NK-92 (cell line): ENCODE data around the gene SYNGAP1.
A peak's percentile ranks its signal among the peaks of the same experiment; 100 is the strongest.
"Not testable (repeated sequence)": the region's sequence is repeated elsewhere in the genome, so short reads cannot be mapped to it uniquely, and the experiment has no call there.

ENCODE experiments used
- DNase-seq: peaks from one replicate; lab custom pipeline; 2025; ENCODE audit not compliant: unreplicated experiment; lab: John Stamatoyannopoulos, UW

Gene SYNGAP1

DNA sequence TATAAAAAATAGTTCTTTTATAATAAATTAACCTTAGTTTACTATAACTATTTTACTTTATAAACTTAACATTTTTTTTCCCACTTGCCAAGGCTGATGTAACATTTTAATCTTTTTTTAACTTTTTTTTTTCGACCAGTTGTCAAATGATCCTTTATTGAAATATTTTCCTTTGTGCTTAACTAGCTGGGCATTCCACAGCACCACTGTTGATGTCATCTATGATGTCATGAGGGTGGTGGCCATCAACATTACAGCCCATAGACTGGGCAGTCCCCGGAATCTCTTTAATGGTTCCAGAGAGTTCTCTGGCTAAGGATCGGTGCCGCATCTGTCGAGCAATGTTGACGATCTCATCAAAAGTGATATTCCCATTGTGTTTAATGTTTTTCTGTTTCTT, 20.0 kb upstream of the SYNGAP1 start:
- DNase-seq: not testable (repeated sequence)

DNA sequence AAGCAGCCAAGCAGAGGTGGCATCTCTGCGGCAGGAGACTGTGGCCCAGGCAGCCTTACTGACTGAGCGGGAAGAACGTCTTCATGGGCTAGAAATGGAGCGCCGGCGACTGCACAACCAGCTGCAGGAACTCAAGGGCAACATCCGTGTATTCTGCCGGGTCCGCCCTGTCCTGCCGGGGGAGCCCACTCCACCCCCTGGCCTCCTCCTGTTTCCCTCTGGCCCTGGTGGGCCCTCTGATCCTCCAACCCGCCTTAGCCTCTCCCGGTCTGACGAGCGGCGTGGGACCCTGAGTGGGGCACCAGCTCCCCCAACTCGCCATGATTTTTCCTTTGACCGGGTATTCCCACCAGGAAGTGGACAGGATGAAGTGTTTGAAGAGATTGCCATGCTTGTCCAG, 15.0 kb upstream of the SYNGAP1 start:
- DNase-seq: no peak

DNA sequence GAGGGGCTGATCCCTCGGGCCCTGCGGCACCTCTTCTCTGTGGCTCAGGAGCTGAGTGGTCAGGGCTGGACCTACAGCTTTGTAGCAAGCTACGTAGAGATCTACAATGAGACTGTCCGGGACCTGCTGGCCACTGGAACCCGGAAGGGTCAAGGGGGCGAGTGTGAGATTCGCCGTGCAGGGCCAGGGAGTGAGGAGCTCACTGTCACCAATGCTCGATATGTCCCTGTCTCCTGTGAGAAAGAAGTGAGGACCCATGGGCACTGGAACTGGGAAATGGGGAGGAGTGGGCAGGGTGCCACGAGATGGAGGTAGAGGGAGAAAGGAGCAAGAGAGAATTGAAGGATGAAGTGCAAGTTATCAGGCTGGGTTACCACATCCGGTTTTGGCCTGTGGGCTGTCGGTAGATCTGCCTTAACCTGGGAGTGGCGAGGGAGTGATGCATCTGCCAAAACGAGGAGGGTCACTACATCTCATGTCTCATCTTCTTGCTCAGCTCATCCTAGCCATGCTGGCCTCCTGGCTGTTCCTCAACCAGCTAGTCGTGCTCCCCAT, 14.4 kb upstream of the SYNGAP1 start:
- no peak for DNase-seq

DNA sequence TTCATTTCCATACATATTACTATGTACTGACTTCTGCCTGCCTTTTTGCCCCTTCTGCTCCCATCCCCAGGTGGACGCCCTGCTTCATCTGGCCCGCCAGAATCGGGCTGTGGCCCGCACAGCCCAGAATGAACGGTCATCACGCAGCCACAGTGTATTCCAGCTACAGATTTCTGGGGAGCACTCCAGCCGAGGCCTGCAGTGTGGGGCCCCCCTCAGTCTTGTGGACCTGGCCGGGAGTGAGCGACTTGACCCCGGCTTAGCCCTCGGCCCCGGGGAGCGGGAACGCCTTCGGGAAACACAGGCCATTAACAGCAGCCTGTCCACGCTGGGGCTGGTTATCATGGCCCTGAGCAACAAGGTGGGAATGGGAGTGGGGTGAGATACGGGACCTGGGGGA, 13.7 kb upstream of the SYNGAP1 start:
- no peak for DNase-seq

DNA sequence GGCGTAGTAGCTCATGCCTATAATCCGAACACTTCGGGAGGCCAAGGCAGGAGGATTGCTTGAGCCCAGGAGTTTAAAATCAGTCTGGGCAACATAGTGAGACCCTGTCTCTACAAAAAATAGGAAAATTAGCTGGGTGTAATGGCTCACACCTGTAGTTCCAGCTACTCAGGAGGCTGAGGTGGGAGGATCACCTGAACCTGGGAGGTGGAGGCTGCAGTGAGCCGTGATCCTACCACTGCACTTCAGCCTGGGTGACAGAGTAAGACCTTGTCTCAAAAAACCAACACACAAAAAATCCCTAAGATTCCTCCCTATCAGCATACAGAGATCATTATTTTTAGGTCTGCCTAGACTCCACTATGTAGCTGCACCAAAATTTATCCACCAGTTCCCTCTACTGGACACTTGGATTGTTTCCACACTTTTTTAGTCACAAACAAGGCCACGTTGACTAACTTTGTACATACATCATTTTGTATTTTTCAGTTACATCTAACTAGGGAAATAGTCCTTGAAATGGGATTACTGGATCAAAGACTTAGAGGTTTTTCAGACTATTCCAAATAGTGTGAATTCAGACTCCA, 12.6 kb upstream of the SYNGAP1 start:
- DNase-seq: no peak

DNA sequence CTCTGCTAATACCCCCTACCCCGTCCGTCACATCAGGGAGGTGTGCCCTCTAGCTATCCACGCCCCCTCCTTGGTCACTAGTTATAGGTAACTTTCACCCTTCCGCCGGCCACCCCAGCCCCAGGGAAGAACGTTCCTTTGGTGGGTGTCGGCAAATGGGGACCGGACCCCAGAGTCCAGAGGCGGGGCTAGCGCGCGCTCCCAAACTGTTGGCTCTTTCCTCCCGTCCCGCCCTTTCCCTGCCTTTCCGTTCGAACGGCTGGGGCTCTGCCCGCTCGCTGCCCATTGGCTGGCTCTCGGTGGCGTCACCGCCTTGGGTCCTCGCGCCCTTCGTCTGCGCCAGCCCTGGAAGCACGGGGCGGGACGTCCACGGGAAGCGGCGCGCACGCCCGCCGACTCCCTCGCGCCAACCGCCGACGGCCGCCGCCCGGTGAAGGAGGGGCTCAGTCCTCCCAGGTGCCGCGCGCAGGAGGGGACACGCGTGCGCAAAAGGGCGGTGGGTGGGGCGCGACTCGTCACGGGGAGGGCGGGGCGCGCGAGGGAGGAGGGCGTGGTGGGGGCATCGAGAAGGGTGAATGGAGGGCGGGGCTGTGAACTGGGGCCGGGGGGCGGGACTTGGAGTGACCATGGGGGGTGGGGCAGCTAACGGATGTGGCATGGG, 9.7 kb upstream of the SYNGAP1 start:
- DNase-seq: peak; percentile 99

DNA sequence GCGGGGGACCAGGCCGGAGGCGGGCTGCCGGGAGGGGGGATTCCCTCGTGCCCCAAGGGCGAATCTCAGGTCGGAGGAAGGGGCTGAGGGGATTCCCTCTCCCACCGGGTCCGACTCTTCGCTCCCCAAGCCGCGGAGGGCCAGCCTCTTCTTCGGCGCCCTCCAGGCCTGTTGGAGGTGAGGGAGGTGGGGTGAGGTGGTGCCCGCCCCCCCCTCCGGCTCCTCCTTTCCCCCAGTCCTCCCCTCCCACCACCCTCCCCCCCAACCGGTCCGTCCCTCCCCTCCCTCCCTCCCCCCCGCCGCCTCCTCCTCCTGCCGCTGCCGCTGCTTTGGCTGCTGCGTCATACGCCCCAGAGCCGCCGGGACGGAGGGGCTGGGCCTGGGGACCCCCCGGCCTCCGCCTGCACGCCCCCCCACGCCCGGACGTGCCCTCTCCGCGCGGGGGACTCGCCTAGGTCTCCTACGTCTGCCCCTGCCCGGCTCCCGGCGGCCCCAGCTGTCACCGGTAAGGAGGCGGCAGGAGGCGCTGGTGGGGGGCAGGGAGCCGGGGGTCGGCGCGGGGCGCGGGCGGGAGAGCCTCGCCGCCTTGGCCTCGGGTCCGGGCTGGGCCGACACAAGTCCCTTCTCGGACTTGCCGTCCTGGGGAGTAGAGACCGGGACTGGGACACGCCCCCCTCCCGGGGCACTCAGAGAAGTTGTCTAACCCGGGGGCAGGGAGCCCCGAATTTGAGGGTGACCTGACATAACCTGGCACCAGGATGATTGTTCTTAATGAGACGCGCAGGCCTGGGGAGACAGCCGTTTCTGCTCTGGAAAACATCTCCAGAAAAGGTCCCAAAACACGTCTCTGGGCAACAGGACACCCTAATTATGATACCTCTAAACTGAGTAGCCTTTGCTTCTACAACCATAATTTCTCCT, 8.9 kb upstream of the SYNGAP1 start, which contains the start of gene PHF1:
Gene PHF1, plus strand, starts transcription at position 304 of the 921 bp plus-strand sequence. CDS start 1,250 bp downstream, outside the sequence.
- no peak for DNase-seq

DNA sequence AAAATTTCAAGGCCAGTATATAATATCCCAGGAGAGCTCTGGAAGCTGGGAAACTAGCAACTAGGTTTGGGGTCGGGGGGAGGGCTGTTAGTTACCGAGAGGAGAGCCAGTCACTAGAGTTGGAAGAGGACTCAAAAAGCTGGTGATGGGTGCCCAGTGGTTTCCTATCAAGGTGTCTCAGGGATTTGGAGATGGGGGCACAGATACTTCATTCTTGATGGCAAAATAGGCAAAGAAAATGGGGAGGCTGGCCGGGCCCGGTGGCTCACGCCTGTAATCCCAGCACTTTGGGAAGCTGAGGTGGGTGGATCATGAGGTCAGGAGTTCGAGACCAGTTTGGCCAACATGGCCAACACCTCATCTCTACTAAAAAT, 8.2 kb upstream of the SYNGAP1 start:
- no peak for DNase-seq

DNA sequence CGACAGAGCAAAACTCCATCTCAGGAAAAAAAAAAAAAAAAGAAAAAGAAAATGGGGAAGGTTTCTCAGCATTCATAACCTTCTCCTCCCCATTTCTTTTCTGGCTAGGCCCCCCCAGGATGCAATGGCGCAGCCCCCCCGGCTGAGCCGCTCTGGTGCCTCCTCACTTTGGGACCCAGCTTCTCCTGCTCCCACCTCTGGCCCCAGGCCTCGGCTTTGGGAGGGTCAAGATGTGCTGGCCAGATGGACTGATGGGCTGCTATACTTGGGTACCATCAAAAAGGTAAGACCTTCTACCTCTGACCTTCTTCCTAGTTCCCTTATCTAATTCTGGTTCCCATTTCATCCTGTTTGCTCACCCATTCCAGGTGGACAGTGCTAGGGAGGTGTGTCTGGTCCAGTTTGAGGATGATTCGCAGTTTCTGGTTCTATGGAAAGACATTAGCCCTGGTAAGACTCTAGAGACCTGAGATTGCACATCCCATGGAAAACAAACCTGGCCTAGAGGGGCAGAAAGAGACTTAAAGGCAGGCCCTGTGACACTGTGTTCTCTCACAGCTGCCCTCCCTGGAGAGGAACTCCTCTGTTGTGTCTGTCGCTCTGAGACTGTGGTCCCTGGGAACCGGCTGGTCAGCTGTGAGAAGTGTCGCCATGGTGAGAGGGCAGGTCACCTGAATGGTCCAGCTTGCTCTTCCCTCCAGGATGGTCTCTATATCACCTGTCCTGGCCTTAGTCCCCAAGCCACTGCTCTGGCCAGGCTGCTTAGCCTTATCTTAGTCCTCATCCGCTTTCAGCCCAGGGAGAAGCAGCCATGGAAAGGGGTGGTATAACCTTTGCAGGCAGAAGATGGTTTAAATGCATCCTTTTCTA, 7.5 kb upstream of the SYNGAP1 start:
- no peak for DNase-seq

DNA sequence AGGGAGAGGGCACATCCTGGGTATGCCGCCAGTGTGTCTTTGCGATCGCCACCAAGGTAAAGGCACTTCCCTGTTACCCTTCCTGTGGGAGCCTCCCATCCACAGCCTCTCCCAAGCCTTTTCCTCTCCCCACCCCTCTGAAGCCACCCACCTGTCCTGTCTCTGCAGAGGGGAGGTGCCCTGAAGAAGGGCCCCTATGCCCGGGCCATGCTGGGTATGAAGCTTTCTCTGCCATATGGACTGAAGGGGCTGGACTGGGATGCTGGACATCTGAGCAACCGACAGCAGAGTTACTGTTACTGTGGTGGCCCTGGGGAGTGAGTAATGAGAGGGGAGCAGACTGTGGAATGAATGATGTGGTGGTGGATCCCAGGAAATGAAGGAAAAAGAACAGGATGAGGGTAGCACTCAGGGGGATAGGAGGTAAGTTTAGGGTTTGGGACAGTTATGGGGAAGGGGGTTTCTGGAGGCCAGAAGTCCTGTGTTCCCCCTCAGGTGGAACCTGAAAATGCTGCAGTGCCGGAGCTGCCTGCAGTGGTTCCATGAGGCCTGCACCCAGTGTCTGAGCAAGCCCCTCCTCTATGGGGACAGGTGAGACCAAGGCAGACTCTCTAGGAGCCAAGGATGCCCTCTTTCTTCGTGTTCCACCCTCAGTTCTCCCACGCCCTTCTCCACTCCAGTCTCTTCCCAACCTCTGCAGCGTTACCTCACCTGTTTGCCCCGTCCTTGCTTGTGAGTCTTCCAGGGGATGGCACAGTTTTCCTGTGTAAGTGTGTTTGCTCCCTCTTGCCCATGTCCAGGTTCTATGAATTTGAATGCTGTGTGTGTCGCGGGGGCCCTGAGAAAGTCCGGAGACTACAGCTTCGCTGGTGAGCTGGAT, 6.4 kb upstream of the SYNGAP1 start:
- DNase-seq: no peak

DNA sequence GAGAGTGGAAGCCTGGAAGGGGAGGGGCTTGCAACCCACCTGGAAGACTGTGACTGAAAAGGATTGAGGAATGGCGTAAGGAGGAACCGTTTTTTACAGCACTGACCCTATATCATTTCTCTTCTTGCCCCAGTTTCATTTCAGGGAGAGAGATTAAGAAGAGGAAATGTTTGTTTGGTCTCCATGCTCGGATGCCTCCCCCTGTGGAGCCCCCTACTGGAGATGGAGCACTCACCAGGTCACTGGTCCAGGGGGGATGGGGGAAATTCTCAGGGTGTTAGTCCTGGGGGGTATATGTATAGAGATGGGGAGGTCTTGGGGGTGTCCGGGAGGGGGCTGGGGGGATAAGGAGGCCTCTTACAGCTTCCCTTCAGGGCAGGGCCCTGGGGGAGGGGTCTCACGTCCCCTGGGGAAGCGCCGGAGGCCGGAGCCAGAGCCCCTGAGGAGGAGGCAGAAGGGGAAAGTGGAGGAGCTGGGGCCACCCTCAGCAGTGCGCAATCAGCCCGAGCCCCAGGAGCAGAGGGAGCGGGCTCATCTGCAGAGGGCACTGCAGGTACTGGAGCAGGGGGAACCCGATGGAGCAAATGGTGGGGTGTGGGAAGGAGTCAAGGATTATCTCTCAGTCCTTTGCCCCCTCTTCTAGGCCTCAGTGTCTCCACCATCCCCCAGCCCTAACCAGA, 5.1 kb upstream of the SYNGAP1 start:
- no peak for DNase-seq

DNA sequence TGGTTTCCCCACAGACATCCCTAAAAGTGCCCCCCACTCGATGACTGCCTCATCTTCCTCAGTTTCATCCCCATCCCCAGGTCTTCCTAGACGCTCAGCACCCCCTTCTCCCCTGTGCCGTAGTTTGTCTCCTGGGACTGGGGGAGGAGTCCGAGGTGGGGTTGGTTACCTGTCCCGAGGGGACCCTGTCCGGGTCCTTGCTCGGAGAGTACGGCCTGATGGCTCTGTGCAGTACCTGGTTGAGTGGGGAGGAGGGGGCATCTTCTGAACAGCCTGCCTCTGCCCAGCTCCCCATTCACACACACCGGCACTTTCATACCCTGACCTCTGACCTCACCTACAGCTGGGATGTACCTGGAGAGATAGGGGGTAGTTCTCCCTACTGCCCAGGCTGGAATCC, 4.0 kb upstream of the SYNGAP1 start:
- no peak for DNase-seq

DNA sequence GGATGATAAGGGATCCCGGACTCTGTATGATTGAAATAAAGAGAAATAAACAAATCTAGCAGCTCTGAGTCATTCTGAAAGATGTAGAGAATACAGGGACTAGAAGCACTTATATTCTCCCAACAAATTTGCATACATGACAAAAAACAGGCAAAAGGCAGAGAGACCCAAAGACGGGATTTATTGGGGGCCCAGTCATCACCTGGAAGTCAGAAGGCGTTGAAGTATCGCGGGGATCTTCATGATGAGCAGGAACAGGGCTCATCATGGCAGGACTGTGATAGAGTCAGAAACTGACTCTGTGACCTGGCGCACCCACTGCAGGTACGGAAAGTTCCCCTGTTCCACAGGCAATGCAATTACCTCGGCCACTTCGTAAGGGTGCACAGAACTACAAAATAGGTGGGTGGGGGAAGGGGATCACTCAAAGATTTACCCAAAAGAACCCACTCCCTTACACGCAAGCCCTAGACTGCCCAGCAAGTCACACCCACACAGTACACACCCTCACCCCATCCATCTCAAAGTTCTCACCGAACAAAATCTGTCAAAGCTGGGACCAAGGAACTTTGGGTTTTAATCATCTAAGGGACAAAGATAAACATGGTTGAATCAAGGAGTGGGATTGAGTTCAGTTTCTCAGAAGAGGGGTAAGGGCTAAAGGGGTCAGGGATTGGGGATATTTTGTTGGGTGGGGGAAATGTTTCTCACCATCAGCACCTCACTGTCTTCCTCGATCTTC, 3.3 kb upstream of the SYNGAP1 start:
- no peak for DNase-seq

DNA sequence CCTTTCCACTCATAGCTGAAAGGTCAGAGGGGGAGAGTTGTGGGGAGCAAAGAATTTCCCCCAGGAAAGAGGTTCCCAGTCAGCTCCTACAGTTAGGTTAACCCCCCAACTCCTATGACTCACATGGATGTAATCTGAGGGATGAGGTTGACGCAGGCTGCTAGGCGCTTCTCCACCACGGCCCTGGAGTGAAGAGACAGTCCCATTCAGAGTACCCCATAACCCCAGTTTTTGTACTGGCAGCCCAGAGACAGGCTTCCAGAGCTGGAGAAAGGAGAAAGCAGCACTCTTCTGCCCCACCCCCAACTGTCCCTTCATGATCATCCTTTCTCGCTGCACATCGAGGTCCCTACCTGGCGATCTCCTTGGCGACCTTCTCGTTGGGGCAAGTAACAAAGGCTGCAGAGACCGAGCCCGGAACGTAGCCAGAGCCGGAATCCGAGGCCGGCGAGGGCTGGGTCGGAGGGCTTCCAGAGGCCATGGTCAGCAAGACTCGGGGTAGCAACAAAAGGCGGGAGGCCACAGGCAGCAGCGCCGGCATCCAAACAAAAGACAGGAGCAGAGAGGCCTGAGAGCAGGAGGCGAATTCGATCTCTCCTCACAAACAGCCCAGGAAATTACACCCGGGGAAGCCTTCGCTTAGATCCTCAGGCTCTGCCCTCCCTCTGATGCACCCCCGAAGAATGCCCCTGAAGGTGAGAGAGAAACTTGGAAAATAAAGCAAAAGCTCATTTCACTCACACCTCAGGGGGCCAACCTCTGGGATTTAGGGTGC, 2.5 kb upstream of the SYNGAP1 start:
- no peak for DNase-seq

DNA sequence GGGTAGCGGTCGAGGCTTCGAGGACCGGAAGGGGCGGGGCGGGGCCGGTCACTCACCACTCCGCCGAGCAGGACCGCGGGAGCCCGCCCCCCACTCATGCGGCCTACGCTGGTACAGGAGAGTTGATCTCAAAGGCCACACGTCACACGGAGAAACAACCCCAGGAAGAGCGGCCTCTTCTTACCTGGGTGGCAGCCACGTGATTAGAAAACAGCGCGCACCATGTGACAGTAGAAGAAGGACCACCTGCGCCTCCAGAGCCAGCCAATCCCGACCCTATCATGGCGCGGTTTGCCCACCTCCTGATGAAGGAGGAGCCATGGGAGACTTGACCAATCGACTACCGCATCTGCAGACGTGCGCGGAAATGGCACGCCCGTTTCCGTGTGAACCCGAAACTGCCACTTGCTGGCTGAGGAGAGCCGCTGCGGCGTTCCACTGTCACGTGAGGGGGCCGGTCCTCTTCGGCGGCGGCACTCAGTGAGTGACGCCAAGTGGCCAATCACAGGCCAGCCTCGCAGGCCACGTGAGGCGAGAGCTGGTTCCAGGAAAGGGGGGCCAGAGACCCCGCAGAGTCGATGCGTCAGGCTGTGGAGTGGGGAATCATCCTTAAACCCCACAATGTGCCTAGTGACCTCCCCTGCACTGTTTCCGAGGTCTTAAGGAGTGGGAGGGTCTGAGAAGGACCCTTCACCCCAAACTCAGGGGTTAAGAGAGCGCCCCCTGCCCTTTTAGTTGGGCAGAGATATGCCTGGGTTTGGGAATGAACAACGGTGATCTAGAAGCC, 1.8 kb upstream of the SYNGAP1 start, which contains the start of gene CUTA:
Gene CUTA, minus strand, starts transcription at position 205 of the 787 bp plus-strand sequence. Its CDS starts 107 bp downstream, at position 98.
- peak; percentile 93 for DNase-seq

DNA sequence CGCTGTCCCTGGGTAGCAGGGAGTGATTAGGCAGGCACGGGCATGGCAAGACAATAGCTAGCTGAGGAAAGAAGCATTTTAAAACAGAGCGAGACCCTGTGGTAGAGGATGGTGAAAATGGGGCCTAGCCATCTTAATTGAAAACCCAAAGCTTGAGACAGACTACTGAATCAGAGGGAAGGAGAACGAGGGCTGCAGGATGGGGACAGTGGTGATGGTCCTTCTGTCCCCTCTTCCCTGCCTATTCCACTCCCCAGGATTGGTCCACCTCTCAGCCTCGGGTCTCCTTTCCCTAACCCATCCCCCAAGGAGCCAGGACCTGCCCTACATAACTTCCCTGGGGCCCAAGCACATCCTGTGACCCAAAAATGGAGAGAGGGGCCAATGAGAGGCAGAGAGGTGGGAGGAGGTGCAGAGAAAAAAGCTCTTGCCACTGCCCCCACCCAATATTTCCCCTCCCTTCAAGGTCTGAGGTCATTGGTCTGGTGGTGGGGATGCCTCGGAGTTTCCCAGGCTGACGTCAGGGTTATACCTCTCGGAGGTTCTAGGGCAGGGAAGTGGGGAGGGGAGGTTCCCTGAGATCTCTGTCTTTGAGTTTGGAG, 1.1 kb upstream of the SYNGAP1 start:
- no peak for DNase-seq
